ENCODE measurements around the gene DNAJB11.

The DNAJB11 gene

GRCh38 chr3:186622651-186623310 is 52.3 kb downstream of the DNAJB11 start:
- TF ChIP-seq CTCF (conservative IDR thresholded peaks at IDR 0.05; ENCODE audit: control insufficient read depth, insufficient read depth, low read depth, low read length), result no peak

GRCh38 chr3:186624598-186624997 is 54.1 kb downstream of the DNAJB11 start:
- H3K4me3 ChIP-seq (ENCODE audit: control insufficient read depth, low read depth, low read length), result no peak overlapping the region
- TF ChIP-seq CTCF (conservative IDR thresholded peaks at IDR 0.05; ENCODE audit: control insufficient read depth, insufficient read depth, low read depth, low read length), result no peak
- DNase-seq (ENCODE audit: low read depth), result no peak

More at GRCh38 chr3:186622651-186623310, 52.3 kb downstream of the DNAJB11 start:
- no peak overlapping the region for H3K4me3 ChIP-seq (ENCODE audit: control insufficient read depth, low read depth, low read length)
- no peak for DNase-seq (ENCODE audit: low read depth)

- TF ChIP-seq CTCF (conservative IDR thresholded peaks at IDR 0.05; ENCODE audit: control insufficient read depth, insufficient read depth, low read depth, low read length), result no peak
- no peak overlapping the region for H3K4me3 ChIP-seq (ENCODE audit: control insufficient read depth, low read depth, low read length)
- no peak for DNase-seq (ENCODE audit: low read depth)
These were observed 55.1 kb downstream of the DNAJB11 start for GRCh38 chr3:186625600-186626042.

GRCh38 chr3:186626254-186626847 is 55.8 kb downstream of the DNAJB11 start:
- H3K4me3 ChIP-seq (ENCODE audit: control insufficient read depth, low read depth, low read length), result no peak overlapping the region
- no peak for DNase-seq (ENCODE audit: low read depth)
- no peak for TF ChIP-seq CTCF (conservative IDR thresholded peaks at IDR 0.05; ENCODE audit: control insufficient read depth, insufficient read depth, low read depth, low read length)

- no peak for DNase-seq (ENCODE audit: low read depth)
- no peak overlapping the region for H3K4me3 ChIP-seq (ENCODE audit: control insufficient read depth, low read depth, low read length)
- TF ChIP-seq CTCF (conservative IDR thresholded peaks at IDR 0.05; ENCODE audit: control insufficient read depth, insufficient read depth, low read depth, low read length), result no peak
These were observed 57.4 kb downstream of the DNAJB11 start for GRCh38 chr3:186627852-186628414.

- no peak overlapping the region for H3K4me3 ChIP-seq (ENCODE audit: control insufficient read depth, low read depth, low read length)
- TF ChIP-seq CTCF (conservative IDR thresholded peaks at IDR 0.05; ENCODE audit: control insufficient read depth, insufficient read depth, low read depth, low read length), result no peak
- no peak for DNase-seq (ENCODE audit: low read depth)
These were observed 58.2 kb downstream of the DNAJB11 start for GRCh38 chr3:186628756-186629155.
